ENCODE results near the gene PTGES.
"Not testable (repeated sequence)": the region's sequence is repeated elsewhere in the genome, so short reads cannot be mapped to it uniquely, and the experiment has no call there.

Gene PTGES

GRCh38 chr9:129770741-129771140, 17.9 kb upstream of the PTGES start:
- DNase-seq (ENCODE audit: low read depth in 1 of 2, low spot score in 1 of 2), result no peak

- DNase-seq (ENCODE audit: low read depth in 1 of 2, low spot score in 1 of 2), result no peak
These were observed 16.8 kb upstream of the PTGES start for GRCh38 chr9:129769669-129770068.

- DNase-seq (ENCODE audit: low read depth in 1 of 2, low spot score in 1 of 2), result no peak
These were observed 15.6 kb upstream of the PTGES start for GRCh38 chr9:129768486-129768885.

GRCh38 chr9:129765764-129766317, 13.0 kb upstream of the PTGES start:
- no peak for DNase-seq (ENCODE audit: low read depth in 1 of 2, low spot score in 1 of 2)

GRCh38 chr9:129762985-129763926, 10.4 kb upstream of the PTGES start:
- no peak for DNase-seq (ENCODE audit: low read depth in 1 of 2, low spot score in 1 of 2)

GRCh38 chr9:129762370-129762984, 9.6 kb upstream of the PTGES start:
- not testable (repeated sequence) for DNase-seq (ENCODE audit: low read depth in 1 of 2, low spot score in 1 of 2)

- DNase-seq (ENCODE audit: low read depth in 1 of 2, low spot score in 1 of 2), result no peak
These were observed 9.1 kb upstream of the PTGES start for GRCh38 chr9:129761901-129762369.

GRCh38 chr9:129761293-129761900, 8.6 kb upstream of the PTGES start:
- no peak for DNase-seq (ENCODE audit: low read depth in 1 of 2, low spot score in 1 of 2)

- not testable (repeated sequence) for DNase-seq (ENCODE audit: low read depth in 1 of 2, low spot score in 1 of 2)
These were observed 7.9 kb upstream of the PTGES start for GRCh38 chr9:129760784-129761183.

- no peak for DNase-seq (ENCODE audit: low read depth in 1 of 2, low spot score in 1 of 2)
These were observed 7.1 kb upstream of the PTGES start for GRCh38 chr9:129759804-129760502.

- no peak for DNase-seq (ENCODE audit: low read depth in 1 of 2, low spot score in 1 of 2)
These were observed 6.5 kb upstream of the PTGES start for GRCh38 chr9:129759319-129759718.

GRCh38 chr9:129757045-129757444, 4.2 kb upstream of the PTGES start:
- no peak for DNase-seq (ENCODE audit: low read depth in 1 of 2, low spot score in 1 of 2)

- no peak for DNase-seq (ENCODE audit: low read depth in 1 of 2, low spot score in 1 of 2)
These were observed 3.3 kb upstream of the PTGES start for GRCh38 chr9:129756191-129756590.

- DNase-seq (ENCODE audit: low read depth in 1 of 2, low spot score in 1 of 2), result no peak
These were observed 2.3 kb upstream of the PTGES start for GRCh38 chr9:129755151-129755550.

- no peak for DNase-seq (ENCODE audit: low read depth in 1 of 2, low spot score in 1 of 2)
These were observed 721 bp downstream of the PTGES start for GRCh38 chr9:129751841-129752801.

GRCh38 chr9:129750013-129750638, 2.7 kb downstream of the PTGES start:
- no peak for DNase-seq (ENCODE audit: low read depth in 1 of 2, low spot score in 1 of 2)

GRCh38 chr9:129749575-129749974, 3.3 kb downstream of the PTGES start:
- DNase-seq (ENCODE audit: low read depth in 1 of 2, low spot score in 1 of 2), result no peak

- not testable (repeated sequence) for DNase-seq (ENCODE audit: low read depth in 1 of 2, low spot score in 1 of 2)
These were observed 3.8 kb downstream of the PTGES start for GRCh38 chr9:129749052-129749451.

GRCh38 chr9:129748249-129748648, 4.6 kb downstream of the PTGES start:
- DNase-seq (ENCODE audit: low read depth in 1 of 2, low spot score in 1 of 2), result no peak

Data from stimulated activated CD4-positive, alpha-beta T cell treated with anti-CD3 and anti-CD28 coated beads, Interleukin-15, amount 100 ng/mL, for 1 hour (primary cell).